Trophoblast cell (in vitro differentiated cells and primary cell): ENCODE measurements around the gene FRMD4A.

Source experiments
- DNase-seq, 2 donors: peaks; one replicate each; pipeline ENCODE4 v3.0.0-alpha.2; 2016
- H2AFZ ChIP-seq: 2 replicates; pipeline ENCODE4 v1.6.1; 2013; ENCODE audit warnings: low read length, moderate library complexity, mild to moderate bottlenecking; ENCODE audit not compliant: insufficient read depth, poor library complexity
- H2AK5ac ChIP-seq: 2 replicates; pipeline ENCODE4 v1.6.1; 2013; ENCODE audit warnings: mild to moderate bottlenecking, low read length
- H2BK120ac ChIP-seq: 2 replicates; pipeline ENCODE4 v1.6.1; 2013; ENCODE audit warnings: low read length, mild to moderate bottlenecking, moderate library complexity; ENCODE audit not compliant: insufficient read depth, poor library complexity
- H2BK12ac ChIP-seq: 2 replicates; pipeline ENCODE4 v1.6.1; 2013; ENCODE audit warnings: mild to moderate bottlenecking, low read length, moderate library complexity
- H2BK5ac ChIP-seq: 2 replicates; pipeline ENCODE4 v1.6.1; 2013; ENCODE audit warnings: low read length, low read depth, moderate library complexity, mild to moderate bottlenecking; ENCODE audit not compliant: poor library complexity
- H3K14ac ChIP-seq: 2 replicates; pipeline ENCODE4 v1.6.1; 2013; ENCODE audit warnings: mild to moderate bottlenecking, low read length
- H3K18ac ChIP-seq: 2 replicates; pipeline ENCODE4 v1.6.1; 2013; ENCODE audit warnings: mild to moderate bottlenecking, low read length
- H3K23ac ChIP-seq: 2 replicates; pipeline ENCODE4 v1.6.1; 2013; ENCODE audit warnings: low read length
- H3K27ac ChIP-seq: 2 replicates; pipeline ENCODE4 v1.5.1; 2013; ENCODE audit warnings: low read depth, mild to moderate bottlenecking, inconsistent platforms, low read length, moderate library complexity
- H3K27me3 ChIP-seq: 2 replicates; pipeline ENCODE4 v1.6.1; 2013; ENCODE audit warnings: inconsistent platforms, mild to moderate bottlenecking, low read length, moderate library complexity; ENCODE audit not compliant: insufficient read depth
- H3K36me3 ChIP-seq, 2 experiments: 1 replicate in 1 of 2; 2 replicates in 1 of 2; pipeline ENCODE4 v1.6.1; 2013; ENCODE audit warnings: low read length in 2 of 2, mild to moderate bottlenecking in 2 of 2, moderate library complexity in 1 of 2; ENCODE audit not compliant: insufficient read depth in 2 of 2, control insufficient read depth in 1 of 2
- H3K4ac ChIP-seq: 2 replicates; pipeline ENCODE4 v1.6.1; 2013; ENCODE audit warnings: low read depth, mild to moderate bottlenecking, low read length, moderate library complexity
- H3K4me1 ChIP-seq, 2 experiments: 1 replicate in 1 of 2; 2 replicates in 1 of 2; pipeline ENCODE4 v1.6.1; 2013; ENCODE audit warnings: low read length in 2 of 2, mild to moderate bottlenecking in 2 of 2, moderate library complexity in 1 of 2; ENCODE audit not compliant: insufficient read depth in 2 of 2, control insufficient read depth in 1 of 2
- H3K4me2 ChIP-seq: 2 replicates; pipeline ENCODE4 v1.6.1; 2013; ENCODE audit warnings: inconsistent platforms, mild to moderate bottlenecking, low read length, moderate library complexity
- H3K4me3 ChIP-seq: 2 replicates; pipeline ENCODE4 v1.5.1; 2013; ENCODE audit warnings: mild to moderate bottlenecking, low read depth, low read length, inconsistent platforms
- H3K79me1 ChIP-seq: one replicate; pipeline ENCODE4 v1.6.1; 2013; ENCODE audit warnings: low read length
- H3K79me2 ChIP-seq: 2 replicates; pipeline ENCODE4 v1.6.1; 2013; ENCODE audit warnings: low read length, mild to moderate bottlenecking; ENCODE audit not compliant: control insufficient read depth, insufficient read depth, poor library complexity
- H3K9ac ChIP-seq: 2 replicates; pipeline ENCODE4 v1.6.1; 2013; ENCODE audit warnings: mild to moderate bottlenecking, low read length
- H3K9me3 ChIP-seq: 2 replicates; pipeline ENCODE4 v1.6.1; 2013; ENCODE audit warnings: low read depth, mild to moderate bottlenecking, control low read depth, inconsistent platforms, low read length; ENCODE audit not compliant: insufficient read depth
- H4K12ac ChIP-seq: 2 replicates; pipeline ENCODE4 v1.6.1; 2013; ENCODE audit warnings: low read depth, mild to moderate bottlenecking, low read length, moderate library complexity
- H4K8ac ChIP-seq: 2 replicates; pipeline ENCODE4 v1.6.1; 2013; ENCODE audit warnings: low read depth, mild to moderate bottlenecking, low read length, moderate library complexity
- H4K91ac ChIP-seq: one replicate; pipeline ENCODE4 v1.6.1; 2013; ENCODE audit warnings: low read depth, mild to moderate bottlenecking, low read length, moderate library complexity
- WGBS: extraction: QIAGEN DNeasy Blood & Tissue Kit; methylation state at CpG from one replicate; pipeline ENCODE4 v1.1.7; 2013; ENCODE audit warnings: missing lambda C conversion rate; ENCODE audit not compliant: insufficient read length, insufficient coverage; ENCODE audit errors: extremely low coverage; 5-methylcytosine and 5-hydroxymethylcytosine counted together

Gene FRMD4A

GRCh38 chr10:14294347-14295059 lies 36.2 kb downstream of the FRMD4A start:
- H3K18ac ChIP-seq, result no peak overlapping the region
- no peak overlapping the region for H4K8ac ChIP-seq
- H3K27ac ChIP-seq, result no peak overlapping the region
- H3K4ac ChIP-seq, result no peak overlapping the region
- peaks cover 2% of the 10 kb centered on the region for H3K79me1 ChIP-seq
- H3K4me2 ChIP-seq, result no peak overlapping the region
- peaks cover 1% of the 10 kb centered on the region for H3K9me3 ChIP-seq
- no peak overlapping the region for H2AK5ac ChIP-seq
- no peak overlapping the region for H2AFZ ChIP-seq
- no peaks in the 10 kb centered on the region for H3K27me3 ChIP-seq
- H2BK5ac ChIP-seq, result no peak overlapping the region
- H2BK120ac ChIP-seq, result no peak overlapping the region
- no peak overlapping the region for H3K14ac ChIP-seq
- no peak overlapping the region for H3K9ac ChIP-seq
- no CpG with 5 or more reads among the region's 14 CpGs for WGBS
- no peaks in the 10 kb centered on the region for H3K79me2 ChIP-seq
- peaks cover 2 to 10% of the 10 kb centered on the region in 2 experiments for H3K4me1 ChIP-seq
- H2BK12ac ChIP-seq, result peak overlapping the region; percentile 16
- H3K4me3 ChIP-seq, result no peak overlapping the region
- no peaks in the 10 kb centered on the region for H3K36me3 ChIP-seq
- no peak overlapping the region for H4K91ac ChIP-seq
- no peak for DNase-seq
- no peak overlapping the region for H4K12ac ChIP-seq
- no peak overlapping the region for H3K23ac ChIP-seq

DNA sequence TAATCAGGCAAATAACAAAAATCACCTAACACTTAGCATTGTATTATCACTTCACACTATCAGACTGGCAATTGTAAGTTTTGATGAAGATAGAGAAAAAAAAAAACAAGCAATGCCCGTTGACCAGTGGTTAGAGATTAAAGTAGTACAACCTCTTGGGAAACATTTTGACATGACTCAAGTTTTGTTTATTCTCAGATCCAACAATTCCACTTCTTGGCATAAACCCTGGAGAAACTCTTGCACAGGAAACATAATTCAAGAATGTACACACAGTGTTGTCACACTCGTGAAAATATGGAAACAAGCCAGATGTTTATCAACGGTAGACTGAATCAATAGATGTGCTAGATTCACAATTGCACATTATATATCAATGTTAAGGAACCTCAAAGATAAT lies 37.2 kb downstream of the FRMD4A start:
- H3K27ac ChIP-seq, result no peak overlapping the region
- no peak overlapping the region for H3K9ac ChIP-seq
- H2BK5ac ChIP-seq, result no peak overlapping the region
- H4K12ac ChIP-seq, result no peak overlapping the region
- no peak overlapping the region for H2AFZ ChIP-seq
- DNase-seq, result no peak
- H4K91ac ChIP-seq, result no peak overlapping the region
- H3K79me1 ChIP-seq, result peaks cover 2% of the 10 kb centered on the region
- H3K36me3 ChIP-seq, result no peaks in the 10 kb centered on the region
- H3K23ac ChIP-seq, result no peak overlapping the region
- no CpG with 5 or more reads among the region's 3 CpGs for WGBS
- H3K4me3 ChIP-seq, result no peak overlapping the region
- no peak overlapping the region for H4K8ac ChIP-seq
- H2BK12ac ChIP-seq, result no peak overlapping the region
- H3K79me2 ChIP-seq, result no peaks in the 10 kb centered on the region
- H3K18ac ChIP-seq, result no peak overlapping the region
- no peaks in the 10 kb centered on the region for H3K27me3 ChIP-seq
- no peak overlapping the region for H3K4me2 ChIP-seq
- H2BK120ac ChIP-seq, result no peak overlapping the region
- H2AK5ac ChIP-seq, result no peak overlapping the region
- no peak overlapping the region for H3K14ac ChIP-seq
- H3K4ac ChIP-seq, result no peak overlapping the region
- H3K4me1 ChIP-seq, result peaks cover 0 to 4% of the 10 kb centered on the region in 2 experiments
- H3K9me3 ChIP-seq, result peaks cover 1% of the 10 kb centered on the region

- H2BK5ac ChIP-seq, result no peak overlapping the region
- no peak overlapping the region for H4K12ac ChIP-seq
- no peak for DNase-seq
- H3K23ac ChIP-seq, result no peak overlapping the region
- H3K9ac ChIP-seq, result no peak overlapping the region
- H3K27me3 ChIP-seq, result no peaks in the 10 kb centered on the region
- no peaks in the 10 kb centered on the region for H3K79me2 ChIP-seq
- H3K4me2 ChIP-seq, result no peak overlapping the region
- no peak overlapping the region for H3K18ac ChIP-seq
- no peak overlapping the region for H3K4me3 ChIP-seq
- H4K91ac ChIP-seq, result no peak overlapping the region
- no peak overlapping the region for H3K14ac ChIP-seq
- H2BK120ac ChIP-seq, result no peak overlapping the region
- WGBS, result no CpG with 5 or more reads among the region's 1 CpG
- no peak overlapping the region for H3K4ac ChIP-seq
- H3K4me1 ChIP-seq, result no peaks in the 10 kb centered on the region
- H2AFZ ChIP-seq, result no peak overlapping the region
- peaks cover 1% of the 10 kb centered on the region for H3K9me3 ChIP-seq
- no peaks in the 10 kb centered on the region for H3K36me3 ChIP-seq
- no peak overlapping the region for H2BK12ac ChIP-seq
- H2AK5ac ChIP-seq, result no peak overlapping the region
- no peak overlapping the region for H3K27ac ChIP-seq
- no peaks in the 10 kb centered on the region for H3K79me1 ChIP-seq
- no peak overlapping the region for H4K8ac ChIP-seq
Observed at GRCh38 chr10:14291296-14291695, 39.4 kb downstream of the FRMD4A start.

GRCh38 chr10:14285941-14286560 lies 44.7 kb downstream of the FRMD4A start:
- Histone ChIP-seq H2AK5ac (no peak overlapping the region), H3K79me1 (no peaks in the 10 kb centered on the region), H4K8ac (no peak overlapping the region), H3K9me3 (no peaks in the 10 kb centered on the region), H3K4me2 (no peak overlapping the region), H3K27ac (no peak overlapping the region), H3K27me3 (no peaks in the 10 kb centered on the region), H3K4me3 (no peak overlapping the region), H3K9ac (no peak overlapping the region), H3K79me2 (no peaks in the 10 kb centered on the region), H3K4ac (no peak overlapping the region), H2AFZ (no peak overlapping the region), H3K36me3 (no peaks in the 10 kb centered on the region), H2BK120ac (no peak overlapping the region), H3K4me1 (no peaks in the 10 kb centered on the region), H2BK12ac (no peak overlapping the region), H3K14ac (no peak overlapping the region), H3K18ac (no peak overlapping the region), H4K91ac (no peak overlapping the region), H2BK5ac (no peak overlapping the region), H3K23ac (no peak overlapping the region), H4K12ac (no peak overlapping the region)
- DNase-seq, result no peak
- WGBS, result no CpG with 5 or more reads among the region's 6 CpGs
